OCI-LY1 (cell line): ENCODE results near the gene FBXO9.

ENCODE experiments used
- H2AFZ ChIP-seq: fragments of 200-600 bp; sonication (generic), shearing (Covaris generic); 2 replicates; pipeline ENCODE4 v1.6.0; 2014; ENCODE audit warnings: antibody characterized with exemption, mild to moderate bottlenecking, low read length
- H3F3A ChIP-seq: fragments of 200-600 bp; sonication (generic), shearing (Covaris generic); 2 replicates; pipeline ENCODE4 v1.6.0; 2014; ENCODE audit warnings: mild to moderate bottlenecking, antibody characterized with exemption, low read length, moderate library complexity; ENCODE audit not compliant: insufficient read depth
- H3K27ac ChIP-seq: fragments of 200-600 bp; sonication (generic); 2 replicates; pipeline ENCODE4 v1.5.1; 2014; ENCODE audit warnings: low read length, mixed run types, mild to moderate bottlenecking, low read depth; ENCODE audit not compliant: poor library complexity, severe bottlenecking
- H3K27me3 ChIP-seq: fragments of 200-600 bp; sonication (generic); 2 replicates; pipeline ENCODE4 v1.6.0; 2014; ENCODE audit warnings: antibody characterized with exemption, mild to moderate bottlenecking, low read length, moderate library complexity; ENCODE audit not compliant: insufficient read depth
- H3K36me3 ChIP-seq: fragments of 200-600 bp; sonication (generic); 2 replicates; pipeline ENCODE4 v1.6.1; 2014; ENCODE audit warnings: mild to moderate bottlenecking, antibody characterized with exemption, low read length, moderate library complexity, mixed read lengths; ENCODE audit not compliant: insufficient read depth
- H3K4me1 ChIP-seq: fragments of 200-600 bp; sonication (generic); 2 replicates; pipeline ENCODE4 v1.5.1; 2014; ENCODE audit warnings: mild to moderate bottlenecking, low read length, moderate library complexity; ENCODE audit not compliant: insufficient read depth, severe bottlenecking
- H3K4me2 ChIP-seq: fragments of 200-600 bp; sonication (generic), shearing (Covaris generic); 2 replicates; pipeline ENCODE4 v1.6.1; 2014; ENCODE audit warnings: low read length
- H3K4me3 ChIP-seq: fragments of 200-600 bp; sonication (generic); 2 replicates; pipeline ENCODE4 v1.5.1; 2014; ENCODE audit warnings: low read length, low read depth, mild to moderate bottlenecking, mixed read lengths; ENCODE audit not compliant: poor library complexity, severe bottlenecking
- H3K79me2 ChIP-seq: fragments of 200-600 bp; shearing (Covaris generic); 2 replicates; pipeline ENCODE4 v1.6.1; 2016; ENCODE audit warnings: mixed run types, low read length, mixed read lengths; ENCODE audit not compliant: insufficient read depth
- H3K9ac ChIP-seq: fragments of 200-600 bp; sonication (generic), shearing (Covaris generic); 2 replicates; pipeline ENCODE4 v1.6.1; 2014; ENCODE audit warnings: mild to moderate bottlenecking, low read length, mixed read lengths
- H3K9me2 ChIP-seq: fragments of 200-600 bp; sonication (generic), shearing (Covaris generic); 2 replicates; pipeline ENCODE4 v1.6.1; 2014; ENCODE audit warnings: low read depth, mild to moderate bottlenecking, low read length, mixed read lengths
- H3K9me3 ChIP-seq: fragments of 200-600 bp; shearing (Covaris generic); 2 replicates; pipeline ENCODE4 v1.6.1; 2014; ENCODE audit warnings: low read length, mixed read lengths
- H4K20me1 ChIP-seq: fragments of 200-600 bp; sonication (generic), shearing (Covaris generic); 2 replicates; pipeline ENCODE4 v1.6.0; 2016; ENCODE audit warnings: mild to moderate bottlenecking, low read length; ENCODE audit not compliant: insufficient read depth
- EZH2 ChIP-seq: fragments of 200-600 bp; sonication (generic), shearing (Covaris generic); IDR thresholded peaks from 2 replicates; pipeline ENCODE4 v1.8.0; 2017; ENCODE audit warnings: borderline replicate concordance, mixed run types, mild to moderate bottlenecking, antibody characterized with exemption, low read length, moderate library complexity, mixed read lengths
- TF ChIP-seq, protein P1 (sequence below): fragments of 200-600 bp; sonication (generic), shearing (Covaris generic); IDR thresholded peaks from 2 replicates; pipeline ENCODE4 v1.5.1; 2017; ENCODE audit warnings: mild to moderate bottlenecking, antibody characterized with exemption, low read length, moderate library complexity, mixed read lengths

The FBXO9 gene

DNA sequence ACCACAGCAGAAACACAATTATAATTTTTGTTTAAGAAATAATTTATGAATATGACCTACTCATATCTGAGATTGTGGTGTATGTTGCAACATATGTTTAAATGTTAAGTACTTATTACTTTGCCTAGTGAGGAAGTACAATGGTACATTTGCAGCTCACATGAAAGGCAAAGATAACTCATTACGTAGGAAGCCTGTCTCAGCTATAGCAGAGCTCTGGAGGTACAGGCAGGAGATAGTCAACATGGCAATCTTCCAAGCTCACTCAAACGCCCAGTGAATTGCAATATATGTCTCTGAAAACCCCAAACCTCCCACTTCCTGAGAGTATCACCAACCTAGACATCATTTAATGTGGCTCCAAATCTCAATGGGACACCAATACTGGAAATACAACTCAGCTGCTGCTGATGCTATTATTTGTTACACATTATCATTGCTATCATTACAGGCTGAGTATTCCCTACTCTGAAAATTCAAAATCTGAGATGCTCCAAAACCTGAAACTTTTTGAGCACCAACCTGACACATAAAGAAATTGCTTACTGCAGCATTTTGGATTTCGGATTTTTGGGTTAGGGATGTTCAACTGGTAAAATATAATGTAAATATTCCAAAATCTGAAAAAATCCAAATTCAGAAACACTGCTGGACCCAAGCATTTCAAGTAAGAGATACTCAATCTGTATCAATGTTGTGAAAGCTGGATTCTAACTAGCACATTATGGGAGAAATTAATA is 45.0 kb upstream of the FBXO9 start:
- TF ChIP-seq, protein P1, sequence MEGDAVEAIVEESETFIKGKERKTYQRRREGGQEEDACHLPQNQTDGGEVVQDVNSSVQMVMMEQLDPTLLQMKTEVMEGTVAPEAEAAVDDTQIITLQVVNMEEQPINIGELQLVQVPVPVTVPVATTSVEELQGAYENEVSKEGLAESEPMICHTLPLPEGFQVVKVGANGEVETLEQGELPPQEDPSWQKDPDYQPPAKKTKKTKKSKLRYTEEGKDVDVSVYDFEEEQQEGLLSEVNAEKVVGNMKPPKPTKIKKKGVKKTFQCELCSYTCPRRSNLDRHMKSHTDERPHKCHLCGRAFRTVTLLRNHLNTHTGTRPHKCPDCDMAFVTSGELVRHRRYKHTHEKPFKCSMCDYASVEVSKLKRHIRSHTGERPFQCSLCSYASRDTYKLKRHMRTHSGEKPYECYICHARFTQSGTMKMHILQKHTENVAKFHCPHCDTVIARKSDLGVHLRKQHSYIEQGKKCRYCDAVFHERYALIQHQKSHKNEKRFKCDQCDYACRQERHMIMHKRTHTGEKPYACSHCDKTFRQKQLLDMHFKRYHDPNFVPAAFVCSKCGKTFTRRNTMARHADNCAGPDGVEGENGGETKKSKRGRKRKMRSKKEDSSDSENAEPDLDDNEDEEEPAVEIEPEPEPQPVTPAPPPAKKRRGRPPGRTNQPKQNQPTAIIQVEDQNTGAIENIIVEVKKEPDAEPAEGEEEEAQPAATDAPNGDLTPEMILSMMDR: no peak
- TF ChIP-seq EZH2: no peak
- no peaks in the 10 kb centered on the region for H3K4me1 ChIP-seq

DNA sequence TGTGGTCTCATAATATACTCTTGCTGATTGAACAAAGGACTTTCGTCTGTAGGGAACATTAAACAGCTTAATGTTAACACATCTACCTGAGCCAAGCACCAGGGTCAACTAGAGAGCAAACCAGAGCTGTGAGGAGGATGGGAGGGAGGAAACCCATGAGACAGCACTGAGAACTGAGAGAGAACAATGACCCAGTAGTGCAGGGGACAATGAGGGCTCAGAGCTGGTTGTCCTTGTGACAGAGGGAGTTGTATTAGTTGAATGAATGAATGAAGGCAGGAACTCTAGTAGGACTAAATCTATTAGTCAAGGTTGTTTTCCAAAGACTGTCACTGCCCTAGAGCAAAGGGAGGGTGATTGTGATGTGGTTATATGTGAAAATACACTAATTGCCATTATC is 41.9 kb upstream of the FBXO9 start:
- H3K4me2 ChIP-seq: no peak overlapping the region
- TF ChIP-seq, protein P1: no peak
- H3K9ac ChIP-seq: no peak overlapping the region
- H2AFZ ChIP-seq: no peak overlapping the region
- H3F3A ChIP-seq: no peaks in the 10 kb centered on the region
- no peak overlapping the region for H3K4me3 ChIP-seq
- H3K27me3 ChIP-seq: no peaks in the 10 kb centered on the region; the same call in 1 of the 2 replicates
- no peaks in the 10 kb centered on the region for H3K36me3 ChIP-seq
- no peaks in the 10 kb centered on the region for H3K4me1 ChIP-seq
- H3K9me2 ChIP-seq: no peaks in the 10 kb centered on the region
- no peaks in the 10 kb centered on the region for H4K20me1 ChIP-seq
- no peak overlapping the region for H3K27ac ChIP-seq
- H3K79me2 ChIP-seq: no peaks in the 10 kb centered on the region
- no peaks in the 10 kb centered on the region for H3K9me3 ChIP-seq

More for the DNA sequence above, 45.0 kb upstream of the FBXO9 start:
- H3K79me2 ChIP-seq: no peaks in the 10 kb centered on the region
- H3K9ac ChIP-seq: no peak overlapping the region
- H3K27me3 ChIP-seq: no peaks in the 10 kb centered on the region; the same call in 1 of the 2 replicates
- no peak overlapping the region for H3K4me3 ChIP-seq
- H3K9me3 ChIP-seq: no peaks in the 10 kb centered on the region
- H4K20me1 ChIP-seq: no peaks in the 10 kb centered on the region
- H3K9me2 ChIP-seq: no peaks in the 10 kb centered on the region
- H3F3A ChIP-seq: no peaks in the 10 kb centered on the region
- H3K36me3 ChIP-seq: no peaks in the 10 kb centered on the region
- H3K4me2 ChIP-seq: no peak overlapping the region
- no peak overlapping the region for H3K27ac ChIP-seq
- H2AFZ ChIP-seq: no peak overlapping the region

DNA sequence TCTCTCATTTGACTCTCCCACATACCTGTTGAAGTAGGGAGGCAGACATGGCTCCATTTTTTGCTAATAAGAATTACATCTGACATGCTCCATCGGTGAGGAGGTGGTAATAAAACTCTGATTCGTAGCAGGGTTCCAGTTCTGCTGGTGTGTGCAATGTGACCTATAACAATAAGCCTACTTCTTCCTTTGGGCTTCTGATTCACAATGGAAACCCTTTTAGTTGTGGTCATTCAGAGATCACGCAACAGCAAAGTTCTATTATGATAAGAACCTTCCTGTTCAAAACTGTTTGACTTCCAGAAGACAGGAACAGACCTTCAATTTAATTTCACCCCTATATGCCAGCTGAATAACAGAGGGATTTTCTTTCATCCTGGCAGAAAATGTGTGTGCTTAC is 38.7 kb upstream of the FBXO9 start:
- H3K9ac ChIP-seq: no peak overlapping the region
- H3K4me2 ChIP-seq: no peak overlapping the region
- H3K79me2 ChIP-seq: no peaks in the 10 kb centered on the region
- no peak for TF ChIP-seq EZH2
- TF ChIP-seq, protein P1: no peak
- H3F3A ChIP-seq: no peaks in the 10 kb centered on the region
- no peaks in the 10 kb centered on the region for H3K9me3 ChIP-seq
- no peaks in the 10 kb centered on the region for H3K4me1 ChIP-seq
- H2AFZ ChIP-seq: no peak overlapping the region
- H3K9me2 ChIP-seq: no peaks in the 10 kb centered on the region
- no peak overlapping the region for H3K27ac ChIP-seq
- no peak overlapping the region for H3K4me3 ChIP-seq
- H3K36me3 ChIP-seq: no peaks in the 10 kb centered on the region
- no peaks in the 10 kb centered on the region; the same call in 1 of the 2 replicates for H3K27me3 ChIP-seq
- H4K20me1 ChIP-seq: no peaks in the 10 kb centered on the region
